Measurements from ENCODE around the gene PLPP6.

GRCh38 chr9:4671737-4672136, 9.6 kb downstream of the PLPP6 start:
- no peak for TF ChIP-seq HDGF (IDR thresholded peaks at IDR 0.05; ENCODE audit: borderline replicate concordance)
- no peak for TF ChIP-seq ZNF384 (IDR thresholded peaks at IDR 0.05)
- TF ChIP-seq ARNT (IDR thresholded peaks at IDR 0.05): no peak
- TF ChIP-seq FOXA1 (IDR thresholded peaks at IDR 0.05): no peak
- TF ChIP-seq FOXM1 (IDR thresholded peaks at IDR 0.05; ENCODE audit: borderline replicate concordance): no peak
- no peak for TF ChIP-seq ELF4 (IDR thresholded peaks at IDR 0.05)
